Neural crest cell (in vitro differentiated cells): ENCODE data around the gene SLC16A11. TPM values are rescaled to one million over a fixed set of nuclear protein-coding genes. Genes with fewer than 3 reads are reported as not detected.

Source experiments
- total RNA-seq: library from RNA; stranded (reverse); gene quantifications from 2 replicates; pipeline ENCODE4 v1.2.1, GENCODE V29; 2021

SLC16A11 gene
- total RNA-seq, 1 donor from 2014 or later = not detected

Other genes starting within 250 kb of the SLC16A11 start
- gene TEKT1, start 212.4 kb downstream of the SLC16A11 start, total RNA-seq = not detected in 2 replicates
- gene ALOX12, start 48.0 kb downstream of the SLC16A11 start, total RNA-seq = 0.16 TPM in 1 of 2 replicates, not detected in the other
- 143 and 157 TPM in 2 replicates for gene RNASEK, start 31.5 kb downstream of the SLC16A11 start, total RNA-seq
- gene BCL6B, start 21.0 kb downstream of the SLC16A11 start, total RNA-seq = 0.41 and 0.42 TPM in 2 replicates
- gene SLC16A13, start 8.1 kb downstream of the SLC16A11 start, total RNA-seq = 11.1 and 12.2 TPM in 2 replicates
- not detected in 2 replicates for gene CLEC10A, start 36.2 kb upstream of the SLC16A11 start, total RNA-seq
- not detected in 2 replicates for gene ASGR2, start 70.7 kb upstream of the SLC16A11 start, total RNA-seq
- 9.6 and 11.2 TPM in 2 replicates for gene ASGR1, start 135.3 kb upstream of the SLC16A11 start, total RNA-seq
- gene DLG4, start 175.7 kb upstream of the SLC16A11 start, total RNA-seq = 49.4 and 51.4 TPM in 2 replicates
- gene ACADVL, start 175.8 kb upstream of the SLC16A11 start, total RNA-seq = 215 and 220 TPM in 2 replicates
- 130 and 140 TPM in 2 replicates for gene DVL2, start 190.4 kb upstream of the SLC16A11 start, total RNA-seq
- gene PHF23, start 195.4 kb upstream of the SLC16A11 start, total RNA-seq = 72.7 and 75.2 TPM in 2 replicates
- 470 and 479 TPM in 2 replicates for gene GABARAP, start 198.4 kb upstream of the SLC16A11 start, total RNA-seq
- 179 and 182 TPM in 2 replicates for gene CTDNEP1, start 207.6 kb upstream of the SLC16A11 start, total RNA-seq
- gene ELP5, start 208.1 kb upstream of the SLC16A11 start, total RNA-seq = 74.4 and 77.4 TPM in 2 replicates
- gene CLDN7, start 218.4 kb upstream of the SLC16A11 start, total RNA-seq = not detected in 2 replicates
- 5.8 and 6.1 TPM in 2 replicates for gene SLC2A4, start 237.6 kb upstream of the SLC16A11 start, total RNA-seq